Duodenal mucosa (tissue), 2 donors: ENCODE data around the gene ITPR1.
A peak's percentile ranks its signal among the peaks of the same experiment; 100 is the strongest.

Experiments used
- H3K27ac ChIP-seq: one replicate; pipeline ENCODE4 v1.7.0; 2013; ENCODE audit warnings: low read depth, low read length
- H3K27me3 ChIP-seq, 2 donors: one replicate each; pipeline ENCODE4 v1.7.0; 2013; ENCODE audit warnings: low read length in 2 of 2, control low read depth in 1 of 2; ENCODE audit not compliant: insufficient read depth in 2 of 2, control insufficient read depth in 1 of 2
- H3K36me3 ChIP-seq, 2 donors: one replicate each; pipeline ENCODE4 v1.7.0; 2013; ENCODE audit warnings: low read length in 2 of 2, control low read depth in 1 of 2; ENCODE audit not compliant: insufficient read depth in 2 of 2, control insufficient read depth in 1 of 2
- H3K4me1 ChIP-seq, 2 donors: one replicate each; pipeline ENCODE4 v1.7.0; 2013; ENCODE audit warnings: low read length in 2 of 2, control low read depth in 1 of 2; ENCODE audit not compliant: insufficient read depth in 2 of 2, control insufficient read depth in 1 of 2
- H3K4me3 ChIP-seq, 2 donors: one replicate each; pipeline ENCODE4 v1.7.0; 2013; ENCODE audit warnings: low read length in 2 of 2, low read depth in 1 of 2
- H3K9ac ChIP-seq, 2 donors: one replicate each; pipeline ENCODE4 v1.7.0; 2013; ENCODE audit warnings: low read length in 2 of 2, low read depth in 1 of 2
- H3K9me3 ChIP-seq, 2 donors: one replicate each; pipeline ENCODE4 v1.7.0; 2013; ENCODE audit warnings: low read length in 2 of 2, control low read depth in 1 of 2; ENCODE audit not compliant: control insufficient read depth in 1 of 2

ITPR1 gene

DNA sequence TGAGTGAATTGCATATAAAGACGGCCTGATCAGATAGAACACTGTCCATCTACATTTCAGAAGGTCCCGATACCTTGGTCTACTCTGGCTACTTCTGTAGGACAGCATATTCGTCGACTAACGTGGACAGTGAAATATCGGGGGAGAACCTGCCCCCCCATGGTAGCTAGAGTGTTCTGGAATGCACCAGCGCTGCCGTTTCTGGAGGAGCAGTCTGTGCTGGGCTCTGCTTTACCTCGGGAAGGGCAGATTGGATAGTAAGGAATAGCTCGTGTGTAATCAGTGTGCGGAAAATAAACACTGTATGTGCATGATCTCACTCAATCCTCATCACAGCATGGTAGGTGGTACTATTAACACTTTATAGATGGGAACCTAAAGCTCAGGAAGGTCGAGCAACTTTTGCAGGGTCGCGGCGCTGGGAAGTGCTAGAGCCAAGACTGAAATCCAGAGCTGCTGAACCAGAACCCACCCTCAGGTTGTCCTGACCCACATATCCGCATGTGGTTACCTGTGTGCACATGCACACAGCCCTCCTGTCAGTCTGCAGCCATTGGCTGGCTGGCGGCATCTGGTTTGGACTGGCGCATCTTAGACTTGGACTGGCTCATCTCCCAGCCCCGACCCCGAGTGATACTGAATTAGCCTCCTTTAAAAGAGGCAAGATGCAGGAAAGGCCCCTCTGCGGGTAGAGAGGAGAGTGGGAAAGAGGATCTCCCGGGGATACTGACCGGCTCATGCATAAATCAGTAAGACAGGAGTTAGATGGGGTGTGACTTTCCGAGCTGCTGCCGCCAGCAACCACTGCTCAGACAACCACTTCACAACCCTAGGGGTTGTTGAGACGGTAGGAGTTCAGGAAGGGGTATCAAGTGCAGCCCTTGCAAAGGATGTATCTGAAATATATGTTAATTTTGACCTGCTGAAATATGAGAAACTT, 331.1 kb downstream of the ITPR1 start:
- Histone ChIP-seq H3K27me3 (no peaks in the 10 kb centered on the region), H3K4me3 (no peak overlapping the region), H3K27ac (no peak overlapping the region), H3K9me3 (no peaks in the 10 kb centered on the region), H3K9ac (no peak overlapping the region), H3K36me3 (no peaks in the 10 kb centered on the region), H3K4me1 (peaks cover 47 to 54% of the 10 kb centered on the region in 2 donors)

DNA sequence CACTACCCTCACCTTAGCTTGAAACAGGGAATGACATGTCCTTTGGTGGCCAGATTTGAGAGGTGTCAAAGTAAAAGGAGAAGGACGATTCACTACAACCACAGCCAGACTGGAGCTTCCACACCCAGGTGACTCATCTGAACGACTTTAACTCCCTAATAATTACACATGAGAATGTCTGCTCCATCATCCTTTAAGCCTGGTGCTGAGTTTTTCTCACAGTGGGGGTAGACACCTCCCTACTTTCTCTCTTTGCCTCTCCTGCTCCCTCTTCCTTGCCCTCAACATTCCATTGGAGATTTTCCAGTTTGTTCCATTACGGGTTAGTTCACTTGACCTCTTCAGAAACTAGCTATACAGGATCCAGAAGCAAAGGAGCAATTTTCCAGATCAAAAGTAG, 331.8 kb downstream of the ITPR1 start:
- Histone ChIP-seq H3K36me3 (no peaks in the 10 kb centered on the region), H3K9me3 (no peaks in the 10 kb centered on the region), H3K4me3 (peak overlapping the region in 1 of 2 donors; percentile 4), H3K27me3 (no peaks in the 10 kb centered on the region), H3K9ac (no peak overlapping the region), H3K4me1 (peaks cover 47 to 54% of the 10 kb centered on the region in 2 donors), H3K27ac (peak overlapping the region; percentile 90)

DNA sequence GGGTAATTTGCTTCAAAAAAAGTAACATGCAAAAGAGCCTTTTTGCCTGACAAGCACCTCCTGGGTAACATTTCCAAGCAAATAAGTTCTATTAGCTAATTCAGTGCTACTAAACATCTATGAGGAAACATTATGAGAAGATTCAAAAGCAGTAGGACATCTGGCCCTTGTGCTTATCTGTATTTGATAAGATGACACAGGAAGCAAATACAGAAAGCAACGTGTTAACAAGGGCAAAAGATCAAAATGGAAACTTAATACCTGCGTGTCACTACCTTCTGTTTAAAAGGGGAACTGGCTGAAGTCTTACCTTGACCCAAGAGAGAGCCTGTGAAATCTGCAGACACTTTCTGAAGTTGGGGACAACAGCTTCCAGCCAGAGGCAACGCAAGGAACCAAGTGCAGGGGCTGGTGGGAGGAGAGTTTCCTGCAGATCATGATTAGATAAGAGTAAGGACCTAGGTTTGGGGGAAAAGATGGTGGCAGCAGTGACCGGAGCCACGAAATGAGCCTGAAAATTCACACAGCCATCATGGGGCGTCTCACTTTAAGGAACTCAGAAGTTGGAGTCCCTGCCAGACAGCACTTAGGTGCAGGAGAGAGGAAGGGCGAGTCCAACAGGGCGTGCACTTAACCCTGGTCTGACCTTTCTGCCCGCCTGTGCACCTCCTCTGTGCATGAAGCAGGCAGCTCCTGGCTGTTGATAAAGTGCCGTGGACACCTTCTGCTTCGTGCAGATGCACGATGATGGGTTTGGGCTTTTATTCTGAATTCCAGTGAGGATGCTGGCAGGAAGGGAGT, 332.5 kb downstream of the ITPR1 start:
- no peaks in the 10 kb centered on the region for H3K9me3 ChIP-seq
- H3K27me3 ChIP-seq: no peaks in the 10 kb centered on the region
- H3K4me3 ChIP-seq: peak overlapping the region; percentile 25 to 37
- peaks cover 47 to 54% of the 10 kb centered on the region in 2 donors for H3K4me1 ChIP-seq
- peak overlapping the region; percentile 90 for H3K27ac ChIP-seq
- no peaks in the 10 kb centered on the region for H3K36me3 ChIP-seq
- peak overlapping the region; percentile 56 to 63 for H3K9ac ChIP-seq

DNA sequence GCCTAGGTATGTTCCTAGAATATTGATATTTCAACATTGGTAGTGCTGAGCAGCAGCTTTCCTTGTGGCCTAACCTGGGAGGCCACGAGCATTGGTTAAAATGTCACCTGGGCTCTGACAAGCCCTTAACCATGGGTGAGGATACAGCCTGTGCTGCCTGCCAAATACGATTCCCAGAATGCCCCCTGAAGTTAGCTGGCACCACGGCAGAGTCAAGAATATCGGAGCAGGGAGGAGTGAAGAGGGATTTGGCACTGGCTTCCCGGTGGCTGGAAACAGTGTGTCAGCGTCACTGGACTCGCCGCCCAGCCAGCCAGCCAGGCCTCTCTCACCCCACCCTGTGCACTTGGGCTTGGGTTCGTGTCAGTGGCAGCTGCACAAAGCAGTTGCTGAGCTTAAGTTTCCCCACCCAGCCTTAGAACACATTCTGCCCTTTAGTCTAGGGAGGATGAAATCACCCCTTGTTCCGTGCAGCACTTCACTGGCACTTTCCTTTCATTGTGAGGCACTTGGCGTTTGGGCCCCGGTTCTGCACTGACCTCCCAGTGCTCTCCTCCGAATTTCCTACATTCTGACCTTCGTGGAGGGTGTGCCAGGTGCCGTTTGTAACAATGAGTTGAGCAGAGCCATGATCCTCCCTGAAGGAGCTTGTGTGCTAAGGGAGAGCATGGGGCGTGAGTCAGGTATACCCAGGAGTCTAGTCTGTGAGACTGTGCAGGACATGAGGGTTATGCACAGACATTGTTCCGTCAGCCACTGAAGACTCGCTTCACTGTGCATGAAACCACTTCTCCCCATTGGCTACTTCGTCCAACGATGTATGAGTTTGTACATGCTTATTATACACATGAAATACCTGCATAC, 333.3 kb downstream of the ITPR1 start:
- H3K4me3 ChIP-seq: peak overlapping the region; percentile 25 to 37
- peak overlapping the region; percentile 90 for H3K27ac ChIP-seq
- H3K4me1 ChIP-seq: peaks cover 48 to 55% of the 10 kb centered on the region in 2 donors
- no peaks in the 10 kb centered on the region for H3K9me3 ChIP-seq
- peak overlapping the region; percentile 56 to 63 for H3K9ac ChIP-seq
- H3K36me3 ChIP-seq: no peaks in the 10 kb centered on the region
- H3K27me3 ChIP-seq: no peaks in the 10 kb centered on the region

DNA sequence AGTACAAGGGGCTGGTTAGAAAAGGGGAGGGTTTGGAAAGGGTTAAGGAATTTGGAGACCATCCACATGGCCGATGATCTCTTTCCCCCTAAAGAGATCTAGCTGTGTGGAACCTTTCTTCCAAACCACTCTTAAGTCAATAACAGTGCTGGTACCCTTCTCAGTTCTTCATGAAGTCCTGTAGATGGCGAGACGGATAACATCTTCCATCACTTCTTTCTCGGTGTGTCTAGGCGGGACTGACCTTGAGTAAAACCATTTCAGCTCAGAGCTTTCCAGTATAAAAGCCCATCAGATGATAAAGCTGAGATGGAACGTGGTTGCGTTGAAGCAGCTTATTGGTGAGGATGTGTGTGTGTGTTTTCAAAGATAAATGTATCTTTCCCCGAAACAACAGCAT, 334.6 kb downstream of the ITPR1 start:
- H3K9me3 ChIP-seq: no peaks in the 10 kb centered on the region
- no peaks in the 10 kb centered on the region for H3K36me3 ChIP-seq
- no peak overlapping the region for H3K4me3 ChIP-seq
- peaks cover 51 to 62% of the 10 kb centered on the region in 2 donors for H3K4me1 ChIP-seq
- H3K9ac ChIP-seq: peak overlapping the region in 1 of 2 donors; percentile 56
- H3K27ac ChIP-seq: no peak overlapping the region
- no peaks in the 10 kb centered on the region for H3K27me3 ChIP-seq

DNA sequence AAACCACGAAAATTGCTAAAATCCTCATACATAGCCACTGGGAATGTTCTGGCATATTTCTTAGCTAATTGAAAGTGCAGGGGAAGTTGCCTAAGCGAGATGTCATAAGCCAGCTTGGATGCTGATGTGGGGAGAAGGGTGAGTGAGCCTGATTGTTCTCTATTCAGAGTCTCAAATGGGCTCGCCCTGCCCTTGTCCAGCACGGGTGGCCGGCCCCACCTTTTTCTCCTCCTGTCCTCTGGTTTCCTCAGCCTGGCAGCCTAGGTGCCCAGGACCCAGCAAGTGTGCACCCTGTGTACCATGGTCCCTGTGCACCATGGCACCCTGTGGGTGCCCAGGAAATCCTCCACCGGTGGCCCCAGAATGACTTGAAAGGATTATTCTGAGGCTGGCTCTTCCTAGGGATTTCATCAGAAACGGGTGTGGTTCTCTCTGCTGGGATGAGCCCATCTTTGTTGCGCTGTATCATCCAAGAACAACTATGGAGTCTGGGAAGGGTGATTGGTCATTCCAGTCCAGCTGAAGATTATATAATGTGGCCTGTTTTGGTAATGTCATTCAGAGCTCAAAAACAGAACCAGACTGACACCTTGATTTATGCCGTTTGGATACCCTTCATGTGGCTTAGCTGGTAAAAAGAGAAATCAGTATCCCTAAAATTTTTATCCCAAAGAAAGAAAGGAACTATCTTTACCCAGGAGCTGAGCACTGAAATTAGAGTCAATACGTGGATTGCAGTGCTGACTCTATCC, 335.3 kb downstream of the ITPR1 start:
- H3K4me3 ChIP-seq: no peak overlapping the region
- no peaks in the 10 kb centered on the region for H3K27me3 ChIP-seq
- H3K9me3 ChIP-seq: no peaks in the 10 kb centered on the region
- H3K4me1 ChIP-seq: peaks cover 51 to 62% of the 10 kb centered on the region in 2 donors
- H3K9ac ChIP-seq: no peak overlapping the region
- peak overlapping the region; percentile 34 for H3K27ac ChIP-seq
- no peaks in the 10 kb centered on the region for H3K36me3 ChIP-seq

DNA sequence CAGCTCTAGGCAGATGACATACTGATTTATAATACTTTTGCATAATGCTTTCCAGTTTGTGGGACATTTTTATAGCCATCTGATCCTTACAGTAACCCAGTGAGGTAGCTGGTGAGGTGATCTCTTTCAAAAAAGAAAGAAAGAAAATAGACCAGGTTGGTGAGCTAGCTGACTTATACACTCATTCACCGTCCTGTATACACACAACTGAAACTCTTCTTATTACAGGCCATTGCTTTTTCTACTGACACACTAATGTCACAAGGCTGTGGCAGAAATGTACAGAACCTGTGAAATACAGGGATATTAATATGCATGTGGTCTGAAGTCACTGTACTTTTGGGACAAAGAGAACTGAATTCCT, 335.9 kb downstream of the ITPR1 start:
- H3K4me1 ChIP-seq: peaks cover 56 to 60% of the 10 kb centered on the region in 2 donors
- no peaks in the 10 kb centered on the region for H3K27me3 ChIP-seq
- no peak overlapping the region for H3K27ac ChIP-seq
- H3K9me3 ChIP-seq: no peaks in the 10 kb centered on the region
- no peak overlapping the region for H3K9ac ChIP-seq
- H3K4me3 ChIP-seq: no peak overlapping the region
- no peaks in the 10 kb centered on the region for H3K36me3 ChIP-seq

DNA sequence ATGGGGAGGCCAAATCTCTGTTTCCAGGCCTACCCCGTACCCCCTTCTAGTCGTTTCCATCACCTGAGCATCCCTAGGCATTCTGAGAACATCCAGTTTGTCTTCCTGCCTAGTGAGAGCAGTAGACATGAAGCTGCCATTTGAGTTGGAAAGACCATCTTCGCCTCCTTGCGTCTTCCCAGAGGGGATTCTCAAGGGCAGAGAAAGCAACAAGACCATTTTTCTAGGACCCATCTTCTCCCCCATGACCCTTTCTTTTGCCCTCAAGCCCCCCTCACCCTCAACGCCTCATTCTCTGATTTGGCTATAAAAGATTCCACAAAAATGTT, 337.4 kb downstream of the ITPR1 start:
- no peaks in the 10 kb centered on the region for H3K36me3 ChIP-seq
- H3K27ac ChIP-seq: peak overlapping the region; percentile 48
- H3K4me3 ChIP-seq: peak overlapping the region; percentile 31 to 38
- H3K9ac ChIP-seq: no peak overlapping the region
- H3K27me3 ChIP-seq: no peaks in the 10 kb centered on the region
- peaks cover 43 to 45% of the 10 kb centered on the region in 2 donors for H3K4me1 ChIP-seq
- no peaks in the 10 kb centered on the region for H3K9me3 ChIP-seq

DNA sequence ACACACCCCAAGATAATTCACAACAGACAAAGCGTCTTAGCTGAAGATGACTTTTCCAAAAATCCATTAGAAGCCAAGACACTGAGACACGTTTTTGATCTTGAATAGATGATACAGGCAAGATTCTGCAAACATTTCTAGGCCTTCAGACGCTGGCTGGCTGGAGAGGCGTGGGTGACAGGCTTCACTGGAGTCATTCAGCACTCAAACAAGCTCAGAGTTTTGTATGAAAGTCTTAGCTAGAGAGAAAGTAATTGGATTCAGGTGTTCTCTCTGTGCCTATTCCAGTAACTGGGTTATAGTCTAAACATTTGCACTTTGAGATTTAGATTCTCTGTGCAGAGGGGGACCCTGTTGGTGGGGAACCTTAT, 338.4 kb downstream of the ITPR1 start:
- Histone ChIP-seq H3K9me3 (no peaks in the 10 kb centered on the region), H3K4me3 (peak overlapping the region in 1 of 2 donors; percentile 26), H3K4me1 (peaks cover 33 to 34% of the 10 kb centered on the region in 2 donors), H3K36me3 (no peaks in the 10 kb centered on the region), H3K9ac (no peak overlapping the region), H3K27me3 (no peaks in the 10 kb centered on the region), H3K27ac (peak overlapping the region; percentile 48)
